ENCODE measurements around the gene SLC24A3.

SLC24A3 gene

GRCh38 chr20:19328676-19329075, 116.2 kb downstream of the SLC24A3 start:
- in situ Hi-C loops (cut with MboI; ENCODE audit: low sequenced_read_pairs, unreplicated experiment): no loop called here
- TF ChIP-seq, protein P1, sequence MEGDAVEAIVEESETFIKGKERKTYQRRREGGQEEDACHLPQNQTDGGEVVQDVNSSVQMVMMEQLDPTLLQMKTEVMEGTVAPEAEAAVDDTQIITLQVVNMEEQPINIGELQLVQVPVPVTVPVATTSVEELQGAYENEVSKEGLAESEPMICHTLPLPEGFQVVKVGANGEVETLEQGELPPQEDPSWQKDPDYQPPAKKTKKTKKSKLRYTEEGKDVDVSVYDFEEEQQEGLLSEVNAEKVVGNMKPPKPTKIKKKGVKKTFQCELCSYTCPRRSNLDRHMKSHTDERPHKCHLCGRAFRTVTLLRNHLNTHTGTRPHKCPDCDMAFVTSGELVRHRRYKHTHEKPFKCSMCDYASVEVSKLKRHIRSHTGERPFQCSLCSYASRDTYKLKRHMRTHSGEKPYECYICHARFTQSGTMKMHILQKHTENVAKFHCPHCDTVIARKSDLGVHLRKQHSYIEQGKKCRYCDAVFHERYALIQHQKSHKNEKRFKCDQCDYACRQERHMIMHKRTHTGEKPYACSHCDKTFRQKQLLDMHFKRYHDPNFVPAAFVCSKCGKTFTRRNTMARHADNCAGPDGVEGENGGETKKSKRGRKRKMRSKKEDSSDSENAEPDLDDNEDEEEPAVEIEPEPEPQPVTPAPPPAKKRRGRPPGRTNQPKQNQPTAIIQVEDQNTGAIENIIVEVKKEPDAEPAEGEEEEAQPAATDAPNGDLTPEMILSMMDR (IDR thresholded peaks at IDR 0.05; ENCODE audit: borderline replicate concordance, control extremely low read depth, extremely low read depth, insufficient read depth, missing control alignments): no peak
- DNase-seq (ENCODE audit: low spot score): no peak

DNA sequence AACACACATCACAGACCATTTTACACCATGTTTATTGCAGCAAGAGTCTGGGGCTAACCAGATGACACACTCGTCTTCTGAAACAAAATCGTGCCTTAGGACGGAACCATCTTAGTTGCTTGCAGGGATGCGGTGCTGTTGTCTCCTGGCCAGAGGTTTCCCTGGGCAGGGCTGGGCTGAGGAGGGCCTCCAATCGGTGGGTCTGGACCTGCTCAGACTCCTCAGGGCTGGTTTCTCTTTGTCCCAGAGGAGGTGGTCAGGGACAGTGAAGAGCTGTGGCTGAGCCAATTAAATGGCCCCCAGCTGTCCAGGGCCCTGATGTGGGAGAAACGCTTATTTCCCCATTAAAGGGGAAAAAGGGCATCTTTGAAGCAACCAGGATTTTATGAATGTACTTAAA, 117.6 kb downstream of the SLC24A3 start:
- TF ChIP-seq, protein P1 (IDR thresholded peaks at IDR 0.05; ENCODE audit: borderline replicate concordance, control extremely low read depth, extremely low read depth, insufficient read depth, missing control alignments): no peak
- DNase-seq (ENCODE audit: low spot score): no peak
- in situ Hi-C loops (cut with MboI; ENCODE audit: low sequenced_read_pairs, unreplicated experiment): no loop called here

DNA sequence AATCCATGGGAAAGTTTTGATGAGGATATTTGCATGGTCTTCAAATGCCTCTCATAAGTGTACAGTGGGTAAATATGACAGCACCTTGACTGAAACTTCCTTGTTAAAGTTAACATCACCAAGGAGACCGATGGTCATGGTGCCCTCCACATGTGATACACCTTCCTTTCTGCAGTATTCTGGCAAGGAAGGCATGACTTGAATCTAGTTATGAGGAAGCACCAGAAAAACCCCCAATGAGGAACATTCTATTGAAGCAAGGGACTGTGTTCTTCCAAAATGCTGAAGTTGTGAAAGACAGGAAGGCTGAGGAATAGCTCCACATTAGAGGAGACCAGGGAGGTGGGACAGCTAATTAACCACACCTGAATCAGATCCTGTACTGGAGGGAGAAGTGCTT, 118.3 kb downstream of the SLC24A3 start:
- DNase-seq (ENCODE audit: low spot score): no peak
- in situ Hi-C loops (cut with MboI; ENCODE audit: low sequenced_read_pairs, unreplicated experiment): no loop called here
- TF ChIP-seq, protein P1 (IDR thresholded peaks at IDR 0.05; ENCODE audit: borderline replicate concordance, control extremely low read depth, extremely low read depth, insufficient read depth, missing control alignments): no peak

- DNase-seq (ENCODE audit: low spot score): no peak
- TF ChIP-seq, protein P1 (IDR thresholded peaks at IDR 0.05; ENCODE audit: borderline replicate concordance, control extremely low read depth, extremely low read depth, insufficient read depth, missing control alignments): no peak
- in situ Hi-C loops (cut with MboI; ENCODE audit: low sequenced_read_pairs, unreplicated experiment): no loop called here
Observed at GRCh38 chr20:19333563-19333962, 121.1 kb downstream of the SLC24A3 start.

- in situ Hi-C loops (cut with MboI; ENCODE audit: low sequenced_read_pairs, unreplicated experiment): no loop called here
- TF ChIP-seq, protein P1 (IDR thresholded peaks at IDR 0.05; ENCODE audit: borderline replicate concordance, control extremely low read depth, extremely low read depth, insufficient read depth, missing control alignments): no peak
- DNase-seq (ENCODE audit: low spot score): no peak
Observed at GRCh38 chr20:19335341-19335740, 122.9 kb downstream of the SLC24A3 start.

DNA sequence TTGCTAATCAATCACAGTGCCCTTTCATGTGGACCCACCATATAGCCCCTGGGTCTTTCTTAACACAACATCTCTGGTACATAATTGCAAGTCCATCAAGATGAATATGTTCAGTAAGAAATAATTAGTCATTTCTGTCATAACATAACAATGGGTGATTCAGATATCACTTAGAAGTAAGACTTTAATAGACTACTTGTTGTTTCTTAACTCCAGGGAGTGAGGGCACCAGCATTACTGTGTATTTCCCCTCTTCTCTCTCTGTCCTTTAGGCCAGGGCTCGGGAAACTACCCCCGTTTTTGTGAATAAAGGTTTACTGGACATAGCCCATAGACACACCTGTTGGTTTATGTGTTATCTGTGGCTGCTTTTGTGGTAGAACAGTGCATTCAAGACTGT, 123.5 kb downstream of the SLC24A3 start:
- no peak for DNase-seq (ENCODE audit: low spot score)

More for the DNA sequence above, 123.5 kb downstream of the SLC24A3 start:
- in situ Hi-C loops (cut with MboI; ENCODE audit: low sequenced_read_pairs, unreplicated experiment): no loop called here
- TF ChIP-seq, protein P1 (IDR thresholded peaks at IDR 0.05; ENCODE audit: borderline replicate concordance, control extremely low read depth, extremely low read depth, insufficient read depth, missing control alignments): no peak
